ENCODE results near the gene C1QTNF8.

Gene C1QTNF8

DNA sequence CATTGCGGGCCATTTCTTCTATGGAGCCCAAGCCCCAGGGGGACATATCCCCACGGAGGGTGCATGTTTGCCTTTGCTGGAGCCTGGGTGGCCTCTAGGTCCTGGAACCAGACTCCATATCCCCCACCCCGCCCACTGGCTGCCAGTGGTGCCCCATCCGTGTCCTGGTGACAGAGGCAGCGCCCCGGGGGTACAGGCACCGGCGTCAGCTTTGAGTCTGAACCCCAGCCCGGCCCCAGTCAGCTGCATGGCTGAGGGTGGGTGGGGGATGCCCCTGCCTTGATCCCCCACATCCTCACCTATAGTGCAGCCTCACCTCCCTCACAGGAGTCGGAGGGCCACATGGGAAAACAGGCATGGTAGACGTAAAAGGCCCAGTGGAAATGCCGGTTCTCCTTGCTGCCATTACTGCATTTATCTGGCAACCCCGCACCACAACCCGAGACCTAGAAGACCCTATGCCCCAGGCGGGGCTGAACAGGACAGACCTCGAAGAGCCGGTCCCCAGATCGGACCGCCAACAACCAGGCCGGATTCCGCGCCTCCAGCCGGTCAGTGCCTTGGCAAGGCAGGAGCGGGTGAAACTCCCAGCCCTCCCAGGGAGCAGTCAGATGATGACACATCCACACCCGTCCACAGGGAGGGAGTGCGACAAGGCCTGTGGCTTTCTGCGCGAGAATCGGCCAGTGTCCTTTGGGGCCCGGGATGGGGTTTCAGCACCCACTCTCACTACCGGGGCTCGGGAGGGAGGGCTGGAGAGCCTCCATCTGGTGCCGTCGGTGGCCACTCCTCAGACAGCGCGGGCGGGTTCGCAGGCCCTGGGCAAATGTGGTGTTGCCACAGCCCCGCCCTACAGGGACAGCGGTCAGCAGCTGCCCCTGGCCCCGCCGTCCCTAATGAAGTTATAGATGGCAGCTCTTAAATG, 35.4 kb downstream of the C1QTNF8 start:
- no peak for DNase-seq (ENCODE audit: low read depth)

GRCh38 chr16:1059310-1059709, 36.7 kb downstream of the C1QTNF8 start:
- no peak for DNase-seq (ENCODE audit: low read depth)

DNA sequence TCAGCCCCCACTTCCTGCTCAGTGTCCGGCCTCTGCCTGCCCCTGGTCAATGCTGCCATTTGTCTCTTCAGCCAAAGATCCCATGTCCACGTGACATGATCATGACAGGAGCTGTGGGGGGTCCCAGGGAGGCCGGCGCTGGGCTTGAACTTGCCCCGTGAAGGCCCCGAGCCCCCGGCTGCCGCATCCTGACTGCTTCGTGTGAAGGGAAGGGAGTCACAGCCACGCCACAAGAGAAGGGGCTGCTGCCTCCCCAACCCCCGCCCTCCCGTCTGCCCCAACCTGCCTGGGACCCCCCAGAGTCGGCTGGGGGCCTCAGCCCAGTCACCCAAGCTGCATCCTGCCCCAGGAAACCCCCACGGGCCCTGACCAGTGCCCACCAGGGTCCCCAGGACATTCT, 37.8 kb downstream of the C1QTNF8 start:
- DNase-seq (ENCODE audit: low read depth) = no peak

DNA sequence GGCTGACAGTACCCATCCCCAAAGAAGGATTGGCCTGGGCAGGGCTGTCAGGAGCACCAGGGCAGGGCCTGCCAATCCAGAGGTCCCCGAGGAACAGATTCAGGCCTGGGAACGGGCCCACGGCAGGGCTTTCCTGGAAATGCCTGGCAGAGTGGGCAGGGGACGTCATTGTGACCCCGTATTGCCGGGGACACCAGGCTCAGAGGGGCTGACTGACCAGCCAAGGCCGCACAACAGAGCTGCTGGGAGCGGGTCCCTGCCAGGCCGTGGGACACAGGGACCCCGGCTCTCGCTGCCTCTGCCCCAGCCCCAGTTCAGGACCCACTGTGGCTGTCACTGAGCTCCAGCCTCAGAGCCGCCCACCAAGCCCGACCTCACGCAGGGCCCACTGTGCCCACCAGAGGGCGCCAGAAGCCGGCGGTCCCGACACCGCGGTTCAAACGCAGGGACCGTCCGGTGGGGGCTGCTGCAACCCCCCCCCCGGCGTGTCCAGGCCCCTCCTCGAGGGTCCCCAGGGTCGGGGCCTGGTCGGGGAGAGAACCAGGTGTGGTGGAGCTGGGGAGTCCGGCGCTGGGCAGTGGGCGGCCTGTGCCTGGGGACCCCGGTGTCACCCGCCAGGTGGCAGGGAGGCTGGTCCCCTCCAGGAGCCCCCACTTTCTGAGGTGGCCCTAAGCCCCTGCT, 38.7 kb downstream of the C1QTNF8 start:
- DNase-seq (ENCODE audit: low read depth) = no peak

- DNase-seq (ENCODE audit: low read depth) = no peak
These were observed 39.8 kb downstream of the C1QTNF8 start for GRCh38 chr16:1056196-1056595.

- DNase-seq (ENCODE audit: low read depth) = no peak
These were observed 40.5 kb downstream of the C1QTNF8 start for GRCh38 chr16:1055557-1055924.

DNA sequence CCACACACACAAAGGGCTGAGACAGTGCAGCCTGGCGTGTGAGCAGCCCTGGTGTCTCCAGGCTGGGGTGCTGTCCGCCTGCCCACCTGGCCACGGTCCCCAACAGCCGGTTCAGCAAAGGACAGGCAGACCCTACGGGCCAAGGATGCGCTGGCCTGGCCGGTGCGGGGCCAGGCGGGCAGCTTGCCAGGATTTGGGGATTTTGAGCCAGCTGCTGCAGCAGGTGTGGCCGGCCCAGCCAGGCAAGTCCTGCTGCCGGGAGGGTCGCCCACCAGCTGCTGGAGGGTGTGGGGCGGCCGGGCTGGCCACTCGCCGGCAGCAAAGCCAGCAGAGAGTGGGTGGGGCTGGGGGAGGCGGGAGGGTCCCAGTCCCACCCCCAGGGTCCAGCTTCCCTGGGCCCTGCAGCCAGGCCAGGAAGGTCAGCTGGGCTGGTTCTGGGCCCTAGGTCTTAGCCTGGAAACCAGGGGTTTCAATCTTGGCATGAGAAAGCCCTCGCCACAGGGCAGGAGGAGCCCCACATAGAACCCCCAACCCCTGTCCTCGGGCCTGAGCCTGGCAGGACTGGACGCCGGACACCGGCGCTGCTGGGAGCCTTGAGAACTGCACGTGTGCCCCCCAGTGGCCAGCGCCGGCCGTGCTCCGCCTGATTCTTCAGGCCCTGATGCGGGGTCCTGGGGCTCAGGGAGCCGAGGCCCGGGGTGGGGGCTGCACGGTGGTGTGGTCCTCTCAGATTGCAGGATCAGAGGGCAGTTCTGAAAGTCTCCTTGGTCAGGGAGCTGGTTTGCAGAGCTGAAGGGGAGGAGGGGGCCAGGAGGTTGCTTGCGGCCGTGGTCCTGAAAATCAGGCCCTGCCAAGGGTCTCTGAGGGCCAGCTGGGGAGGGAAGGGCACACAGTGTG, 41.1 kb downstream of the C1QTNF8 start:
- no peak for DNase-seq (ENCODE audit: low read depth)

DNA sequence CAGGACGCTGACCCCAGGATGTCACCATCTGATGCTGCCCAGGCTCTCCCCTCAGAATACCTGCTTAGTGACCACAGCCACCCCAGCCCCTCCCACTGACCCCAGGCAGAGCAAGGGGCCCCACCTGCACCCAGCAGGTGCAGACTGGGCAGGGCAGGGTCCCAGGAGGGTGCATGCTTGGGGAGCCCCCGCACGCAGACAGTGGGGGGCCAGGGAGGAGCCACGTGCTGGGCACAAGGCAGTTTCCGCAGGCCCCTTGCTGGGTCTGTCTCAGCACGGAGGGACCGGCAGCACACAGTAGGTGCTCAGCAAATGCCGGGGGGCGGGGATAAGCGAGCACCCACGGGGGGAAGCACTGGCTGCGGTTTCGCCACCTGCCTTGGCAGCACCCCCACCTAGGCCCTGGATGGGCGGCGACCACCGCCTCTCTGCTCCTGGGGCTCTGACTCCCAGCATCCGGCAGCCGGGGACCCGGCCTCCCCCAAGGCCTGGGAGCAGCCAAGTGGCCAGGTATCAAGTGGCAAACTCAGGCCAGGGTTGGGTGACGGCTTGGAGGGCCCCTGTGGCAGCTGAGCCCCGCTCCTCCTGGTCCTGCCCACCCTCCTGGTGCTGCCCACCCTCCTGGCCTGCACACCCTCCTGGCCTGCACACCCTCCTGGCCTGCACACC, 42.2 kb downstream of the C1QTNF8 start:
- no peak for DNase-seq (ENCODE audit: low read depth)

GRCh38 chr16:1053121-1053521, 42.9 kb downstream of the C1QTNF8 start:
- no peak for DNase-seq (ENCODE audit: low read depth)

GRCh38 chr16:1052721-1053120, 43.3 kb downstream of the C1QTNF8 start:
- no peak for DNase-seq (ENCODE audit: low read depth)

GRCh38 chr16:1051446-1051845, 44.6 kb downstream of the C1QTNF8 start:
- DNase-seq (ENCODE audit: low read depth) = no peak

- no peak for DNase-seq (ENCODE audit: low read depth)
These were observed 45.1 kb downstream of the C1QTNF8 start for GRCh38 chr16:1050921-1051320.

- no peak for DNase-seq (ENCODE audit: low read depth)
These were observed 45.5 kb downstream of the C1QTNF8 start for GRCh38 chr16:1050516-1050915.

GRCh38 chr16:1049976-1050247, 46.1 kb downstream of the C1QTNF8 start:
- DNase-seq (ENCODE audit: low read depth) = no peak

DNA sequence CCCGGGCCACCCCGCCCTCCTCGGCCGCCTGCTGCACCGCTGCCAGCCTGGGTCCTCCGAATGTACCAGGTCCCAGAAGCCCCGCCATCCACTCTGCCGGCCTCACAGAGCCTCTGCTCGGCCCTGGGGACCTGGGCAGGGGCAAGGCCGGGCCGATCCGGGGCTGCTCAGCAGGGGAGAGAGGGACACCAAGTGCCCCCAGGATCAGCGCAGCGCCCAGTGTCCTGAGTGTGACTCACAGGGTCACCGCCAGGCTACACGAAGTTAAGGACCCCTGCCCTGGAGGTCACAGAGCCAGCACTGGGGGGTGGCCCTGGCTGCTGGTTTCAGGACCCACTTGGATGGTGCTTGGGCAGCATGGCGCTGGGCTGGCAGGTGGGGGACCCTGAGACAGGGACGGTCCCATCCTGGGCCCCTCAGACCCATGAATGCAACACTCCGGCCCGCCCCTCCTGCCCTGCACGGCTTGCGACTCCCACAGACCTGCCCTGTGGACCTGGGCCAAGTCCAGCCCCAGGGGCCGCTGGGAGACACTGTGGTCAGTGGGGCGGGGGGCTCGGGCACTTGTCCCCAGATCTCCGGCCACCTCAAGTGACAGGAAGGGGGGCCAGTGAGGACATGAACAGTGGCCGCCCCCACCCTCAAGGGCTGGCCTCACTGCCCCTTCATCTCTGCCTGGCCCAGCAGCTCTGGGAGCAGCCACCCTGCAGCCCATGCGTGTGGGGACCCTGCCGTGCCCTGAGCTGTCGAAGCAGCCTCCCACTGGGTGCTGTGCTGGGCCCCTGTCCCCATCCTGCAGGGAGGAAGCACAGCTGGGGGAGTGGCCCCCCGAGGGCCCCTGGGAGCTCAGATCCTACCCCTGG, 46.7 kb downstream of the C1QTNF8 start:
- DNase-seq (ENCODE audit: low read depth) = no peak

- no peak for DNase-seq (ENCODE audit: low read depth)
These were observed 47.5 kb downstream of the C1QTNF8 start for GRCh38 chr16:1048442-1049112.

DNA sequence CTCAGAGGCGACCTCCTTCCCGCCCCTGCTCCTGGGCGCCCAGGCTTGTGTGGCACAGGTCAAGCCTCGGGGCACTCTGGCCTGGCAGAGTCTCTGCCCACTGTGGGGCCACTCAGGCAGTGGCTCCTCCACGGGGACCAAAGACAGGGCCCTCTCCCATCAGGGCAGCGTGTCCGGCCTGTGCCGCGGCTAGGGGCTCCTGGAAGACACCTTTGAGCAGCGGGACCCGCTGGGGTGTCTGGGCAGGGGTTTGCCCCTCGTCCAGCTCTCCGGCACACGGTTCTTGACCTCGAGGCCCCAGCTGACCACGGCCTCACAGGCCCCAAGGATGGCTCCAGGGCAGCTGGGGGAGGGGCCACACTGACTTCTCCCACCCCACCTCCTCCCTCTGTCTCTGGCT, 48.2 kb downstream of the C1QTNF8 start:
- no peak for DNase-seq (ENCODE audit: low read depth)

GRCh38 chr16:1047123-1047522, 48.9 kb downstream of the C1QTNF8 start:
- no peak for DNase-seq (ENCODE audit: low read depth)

- DNase-seq (ENCODE audit: low read depth) = no peak
These were observed 49.8 kb downstream of the C1QTNF8 start for GRCh38 chr16:1045993-1046911.
